IMR-90 (cell line): ENCODE results near the gene ZNRF3. TPM values are rescaled to one million over a fixed set of nuclear protein-coding genes. Genes with fewer than 3 reads are reported as not detected.

Source experiments
- ATAC-seq: fragments of 200-7000 bp; cut with Tn5 transposase; 2 replicates; pipeline ENCODE4 v1.9.1; 2020; ENCODE audit warnings: low read depth, mild to moderate bottlenecking, moderate library complexity
- BruUV-seq: library from RNA; stranded (reverse); fragments of 400-500 nt; replicated peaks from 2 replicates; lab custom pipeline; 2021; lab: Mats Ljungman, UMichigan
- CTCF ChIA-PET: fragments of 300-600 bp; formaldehyde crosslinking; extraction: SDS; loops from one replicate; lab custom pipeline; 2021; ENCODE audit warnings: antibody characterized with exemption; lab: Yijun Ruan, JAX
- POLR2A ChIA-PET: fragments of 300-600 bp; sonication (Branson Sonifier 250); formaldehyde crosslinking; loops from one replicate; lab custom pipeline; 2022; ENCODE audit warnings: antibody characterized with exemption; ENCODE audit not compliant: unreplicated experiment; lab: Charles Lee
- DNase-seq: peaks from one replicate; pipeline ENCODE4 v3.0.0; 2013
- H2AFZ ChIP-seq: replicated peaks from 2 replicates; pipeline ENCODE3; 2013; ENCODE audit warnings: low read length, mild to moderate bottlenecking; ENCODE audit not compliant: poor library complexity
- H2AK5ac ChIP-seq: 2 replicates; pipeline ENCODE4 v1.6.1; 2013; ENCODE audit warnings: low read depth, low read length, inconsistent platforms
- H2AK9ac ChIP-seq: replicated peaks from 2 replicates; pipeline ENCODE3; 2013; ENCODE audit warnings: mild to moderate bottlenecking, low read depth, low read length, moderate library complexity; ENCODE audit not compliant: poor library complexity
- H2BK120ac ChIP-seq: 2 replicates; pipeline ENCODE4 v1.6.1; 2013; ENCODE audit warnings: low read depth, low read length, inconsistent platforms
- H2BK15ac ChIP-seq: 3 replicates; pipeline ENCODE4 v1.6.1; 2013; ENCODE audit warnings: low read depth, low read length, inconsistent platforms
- H2BK20ac ChIP-seq: 2 replicates; pipeline ENCODE4 v1.6.1; 2013; ENCODE audit warnings: low read depth, mild to moderate bottlenecking, inconsistent platforms, low read length, moderate library complexity
- H2BK5ac ChIP-seq: 2 replicates; pipeline ENCODE4 v1.6.1; 2013; ENCODE audit warnings: mild to moderate bottlenecking, low read depth, low read length, inconsistent platforms; ENCODE audit not compliant: poor library complexity, severe bottlenecking
- H3K14ac ChIP-seq: replicated peaks from 2 replicates; pipeline ENCODE4 v1.6.1; 2013; ENCODE audit warnings: low read depth, low read length, inconsistent platforms
- H3K18ac ChIP-seq: 2 replicates; pipeline ENCODE4 v1.6.1; 2013; ENCODE audit warnings: low read depth, low read length, control low read depth
- H3K23ac ChIP-seq: 2 replicates; pipeline ENCODE4 v1.6.1; 2013; ENCODE audit warnings: low read depth, low read length, inconsistent platforms
- H3K27ac ChIP-seq: 2 replicates; pipeline ENCODE4 v1.5.1; 2013; ENCODE audit warnings: mild to moderate bottlenecking, control low read depth, low read length; ENCODE audit not compliant: insufficient read depth
- H3K27me3 ChIP-seq: 2 replicates; pipeline ENCODE4 v1.6.1; 2013; ENCODE audit warnings: low read length; ENCODE audit not compliant: control insufficient read depth, insufficient read depth
- H3K36me3 ChIP-seq: 2 replicates; pipeline ENCODE4 v1.6.1; 2013; ENCODE audit warnings: low read length, mixed read lengths; ENCODE audit not compliant: control insufficient read depth, insufficient read depth
- H3K4ac ChIP-seq: 2 replicates; pipeline ENCODE4 v1.6.1; 2013; ENCODE audit warnings: low read depth, low read length, inconsistent platforms
- H3K4me1 ChIP-seq: 2 replicates; pipeline ENCODE4 v1.6.1; 2013; ENCODE audit warnings: low read length, mixed read lengths; ENCODE audit not compliant: control insufficient read depth, insufficient read depth
- H3K4me2 ChIP-seq: 2 replicates; pipeline ENCODE4 v1.6.1; 2013; ENCODE audit warnings: low read depth, mild to moderate bottlenecking, control low read depth, low read length, moderate library complexity
- H3K4me3 ChIP-seq: 2 replicates; pipeline ENCODE4 v1.5.1; 2013; ENCODE audit warnings: low read depth, mild to moderate bottlenecking, control low read depth, low read length, moderate library complexity; ENCODE audit not compliant: insufficient read depth
- H3K56ac ChIP-seq: 2 replicates; pipeline ENCODE4 v1.6.1; 2013; ENCODE audit warnings: low read length, inconsistent platforms; ENCODE audit not compliant: insufficient read depth; ENCODE audit errors: extremely low read depth
- H3K79me1 ChIP-seq, 2 experiments: 2 replicates each; pipeline ENCODE4 v1.6.1; 2013; ENCODE audit warnings: low read length in 2 of 2, inconsistent platforms in 1 of 2, low read depth in 1 of 2
- H3K9ac ChIP-seq: 2 replicates; pipeline ENCODE4 v1.6.1; 2013; ENCODE audit warnings: low read depth, low read length, control low read depth
- H3K9me1 ChIP-seq: 2 replicates; pipeline ENCODE4 v1.6.1; 2013; ENCODE audit warnings: low read length, inconsistent platforms; ENCODE audit not compliant: insufficient read depth
- H3K9me3 ChIP-seq: 2 replicates; pipeline ENCODE4 v1.6.1; 2013; ENCODE audit warnings: low read length; ENCODE audit not compliant: control insufficient read depth, insufficient read depth
- H4K20me1 ChIP-seq: 2 replicates; pipeline ENCODE4 v1.6.1; 2013; ENCODE audit warnings: low read length, inconsistent platforms; ENCODE audit not compliant: insufficient read depth
- H4K5ac ChIP-seq: 2 replicates; pipeline ENCODE4 v1.6.1; 2013; ENCODE audit warnings: mild to moderate bottlenecking, low read depth, low read length, control low read depth
- H4K8ac ChIP-seq, 2 experiments: 2 replicates each; pipeline ENCODE4 v1.6.1; 2013; ENCODE audit warnings: low read depth in 2 of 2, low read length in 2 of 2, control low read depth in 1 of 2, inconsistent platforms in 1 of 2
- H4K91ac ChIP-seq: 2 replicates; pipeline ENCODE4 v1.6.1; 2013; ENCODE audit warnings: low read depth, low read length, inconsistent platforms; ENCODE audit not compliant: insufficient read depth
- BHLHE40 ChIP-seq: fragments of 150-350 bp; IDR thresholded peaks from 2 replicates; pipeline ENCODE4 v1.6.1; 2016; ENCODE audit warnings: mild to moderate bottlenecking, low read depth, low read length
- CEBPB ChIP-seq: IDR thresholded peaks from 2 replicates; pipeline ENCODE4 v1.6.1; 2012; ENCODE audit warnings: low read depth, low read length, improper control_type of control experiment
- FOS ChIP-seq: fragments of 150-350 bp; IDR thresholded peaks from 2 replicates; pipeline ENCODE4 v1.6.1; 2016; ENCODE audit warnings: low read depth, low read length
- MAFK ChIP-seq: IDR thresholded peaks from 2 replicates; pipeline ENCODE4 v1.6.1; 2012; ENCODE audit warnings: low read depth, low read length, improper control_type of control experiment
- MXI1 ChIP-seq: IDR thresholded peaks from 2 replicates; pipeline ENCODE4 v1.6.1; 2012; ENCODE audit warnings: low read depth, mild to moderate bottlenecking, low read length, moderate library complexity, borderline replicate concordance
- POLR2A ChIP-seq: IDR thresholded peaks from 2 replicates; pipeline ENCODE4 v1.6.1; 2012; ENCODE audit warnings: mild to moderate bottlenecking, low read depth, low read length
- RAD21 ChIP-seq: IDR thresholded peaks from 2 replicates; pipeline ENCODE4 v1.6.1; 2012; ENCODE audit warnings: low read length, improper control_type of control experiment
- SMC3 ChIP-seq: fragments of 150-350 bp; IDR thresholded peaks from 2 replicates; pipeline ENCODE4 v1.6.1; 2016; ENCODE audit warnings: low read depth, mild to moderate bottlenecking, antibody characterized with exemption, low read length, moderate library complexity
- WGBS, 2 experiments: methylation state at CpG; one replicate each; pipeline versions ENCODE4 v1.1.5 to v1.1.7; 2013; ENCODE audit warnings: missing lambda C conversion rate in 2 of 2; ENCODE audit not compliant: insufficient read length in 1 of 2; ENCODE audit errors: extremely low coverage in 2 of 2; 5-methylcytosine and 5-hydroxymethylcytosine counted together
- dilution Hi-C: fragments of 300-500 bp; cut with HindIII; formaldehyde crosslinking; loops from one replicate; pipeline ENCODE4 v1.14.3; 2018; ENCODE audit warnings: low sequenced_read_pairs; ENCODE audit not compliant: unreplicated experiment
- in situ Hi-C: fragments of 300-500 bp; cut with MboI; formaldehyde crosslinking; loops from 3 replicates; pipeline ENCODE4 v1.14.3; 2019; ENCODE audit warnings: low sequenced_read_pairs, inconsistent platforms, mixed read lengths
- intact Hi-C: fragments of 100-400 bp; cut with micrococcal nuclease; formaldehyde crosslinking; loops from 2 replicates; pipeline ENCODE4 v1.10.0; 2022
- polyA plus RNA-seq, 3 experiments: library from polyadenylated mRNA; depleted of rRNA; stranded (reverse); fragments of >200 nt; gene quantifications; 2 replicates each; pipeline ENCODE4 v1.2.3, GENCODE V29; 2012; ENCODE audit warnings: low replicate concordance in 1 of 3
- total RNA-seq: library from RNA; depleted of rRNA; stranded (reverse); fragments of >200 nt; gene quantifications from 2 replicates; pipeline ENCODE4 v1.2.3, GENCODE V29; 2012
- TF ChIP-seq, protein P1 (sequence below): fragments of 150-350 bp; IDR thresholded peaks from 2 replicates; pipeline ENCODE4 v1.6.1; 2017; ENCODE audit warnings: mild to moderate bottlenecking, antibody characterized with exemption, low read length, low read depth

ZNRF3 gene
- total and polyA plus RNA-seq, 2 of the 4 experiments (the other 2 are of a cell fraction): 1.4 to 2.4 TPM

DNA sequence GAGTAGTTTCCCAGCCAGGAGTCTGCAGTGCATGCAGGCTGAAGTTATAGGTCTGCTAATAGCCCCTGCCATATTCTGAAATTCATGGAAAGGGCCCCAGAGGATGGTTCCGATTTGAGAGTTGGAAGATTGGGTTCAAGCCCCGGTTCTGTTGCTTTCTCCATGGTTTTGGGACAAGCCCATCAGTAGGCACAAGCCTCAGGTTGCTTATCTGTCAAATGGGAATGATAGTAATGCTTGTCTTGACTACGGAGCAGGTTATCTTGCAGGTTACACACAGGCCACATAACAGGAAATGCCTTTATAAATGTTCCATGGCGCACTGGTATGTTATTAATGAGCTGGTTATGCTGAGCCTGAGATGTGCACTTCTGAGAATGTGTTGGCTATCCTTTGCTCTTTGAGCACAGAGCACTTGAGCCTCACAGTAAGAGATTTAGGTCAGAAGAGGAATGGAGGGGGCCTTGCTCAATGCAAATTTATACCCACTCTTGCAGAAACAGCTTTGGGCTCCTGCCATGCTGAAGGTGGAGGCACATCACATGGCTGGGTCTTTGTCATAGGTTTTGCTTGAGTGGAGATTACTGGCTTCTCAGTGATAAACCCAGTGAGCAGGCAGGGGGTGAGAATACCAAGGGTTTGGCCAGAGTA is 47.1 kb downstream of the ZNRF3 start:
- WGBS, 2 experiments: 73% methylated on average over 3 of the region's 4 CpGs; no CpG with 5 or more reads in 1 of the 2 experiments
- H2AK9ac ChIP-seq: no peak overlapping the region
- H3K4ac ChIP-seq: no peak overlapping the region
- TF ChIP-seq CEBPB (no peak), SMC3 (no peak), RAD21 (no peak), MAFK (no peak), FOS (no peak), POLR2A (no peak), BHLHE40 (no peak), MXI1 (no peak)
- TF ChIP-seq, protein P1, sequence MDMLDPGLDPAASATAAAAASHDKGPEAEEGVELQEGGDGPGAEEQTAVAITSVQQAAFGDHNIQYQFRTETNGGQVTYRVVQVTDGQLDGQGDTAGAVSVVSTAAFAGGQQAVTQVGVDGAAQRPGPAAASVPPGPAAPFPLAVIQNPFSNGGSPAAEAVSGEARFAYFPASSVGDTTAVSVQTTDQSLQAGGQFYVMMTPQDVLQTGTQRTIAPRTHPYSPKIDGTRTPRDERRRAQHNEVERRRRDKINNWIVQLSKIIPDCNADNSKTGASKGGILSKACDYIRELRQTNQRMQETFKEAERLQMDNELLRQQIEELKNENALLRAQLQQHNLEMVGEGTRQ: no peak
- no peak overlapping the region for H3K23ac ChIP-seq
- H3K79me1 ChIP-seq: peaks cover 10 to 26% of the 10 kb centered on the region in 2 experiments; a peak in 3 of 4 replicates
- peaks cover 4% of the 10 kb centered on the region; the same call in 1 of the 2 replicates for H3K4me1 ChIP-seq
- DNase-seq (peak; percentile 21), ATAC-seq (no peak; the same call in 1 of the 2 replicates)
- H2AFZ ChIP-seq: no peak overlapping the region
- H2AK5ac ChIP-seq: no peak overlapping the region
- no peak overlapping the region for H3K4me3 ChIP-seq
- intact Hi-C loops: no loop called here
- H3K9me3 ChIP-seq: no peaks in the 10 kb centered on the region
- ChIA-PET CTCF (no interaction called here), POLR2A (no interaction called here)
- H3K14ac ChIP-seq: no peak overlapping the region
- no peaks in the 10 kb centered on the region for H3K36me3 ChIP-seq
- no peaks in the 10 kb centered on the region for H4K20me1 ChIP-seq
- peaks cover 12% of the 10 kb centered on the region; the same call in 1 of the 2 replicates for H3K9me1 ChIP-seq
- H2BK20ac ChIP-seq: no peak overlapping the region
- no peaks in the 10 kb centered on the region for H3K27me3 ChIP-seq
- no peak overlapping the region for H4K8ac ChIP-seq
- H2BK120ac ChIP-seq: no peak overlapping the region
- no peak overlapping the region for H2BK15ac ChIP-seq
- no peak overlapping the region for H3K9ac ChIP-seq
- H3K18ac ChIP-seq: no peak overlapping the region
- no peak overlapping the region for H4K5ac ChIP-seq
- no peak overlapping the region for H3K27ac ChIP-seq
- no peak overlapping the region for H2BK5ac ChIP-seq
- in situ Hi-C loops: no loop called here
- H3K56ac ChIP-seq: no peak overlapping the region
- H3K4me2 ChIP-seq: no peak overlapping the region
- no TSS peak for BruUV-seq
- dilution Hi-C loops: no loop called here
- H4K91ac ChIP-seq: no peak overlapping the region
